Uterus (tissue), 2 donors: ENCODE results near the gene CYSTM1.

Experiments used
- CTCF ChIP-seq, 4 experiments: fragments of 200-600 bp in 2 of 4; fragments of 450-650 bp in 2 of 4; sonication (generic) in 2 of 4; IDR thresholded peaks; one replicate each; pipeline ENCODE4 v1.5.1; 2016 to 2019; ENCODE audit warnings: antibody characterized with exemption in 4 of 4, mild to moderate bottlenecking in 2 of 4, moderate library complexity in 1 of 4
- POLR2A ChIP-seq, 2 donors: fragments of 450-650 bp; IDR thresholded peaks; one replicate each; pipeline ENCODE4 v1.6.1; 2016; ENCODE audit warnings: antibody characterized with exemption in 2 of 2, mild to moderate bottlenecking in 1 of 2, moderate library complexity in 1 of 2

- TF ChIP-seq CTCF (IDR thresholded peaks at IDR 0.05) = no peak
- TF ChIP-seq POLR2A (IDR thresholded peaks at IDR 0.05) = no peak
Observed at GRCh38 chr5:140153905-140154304, 21.1 kb upstream of the CYSTM1 start.
